GM18861 (cell line): ENCODE measurements around the gene NTM.

Source experiments
- ATAC-seq: cut with Tn5 transposase; IDR thresholded peaks from one replicate; pipeline ENCODE4 v1.9.1; 2021; ENCODE audit not compliant: unreplicated experiment

The NTM gene

GRCh38 chr11:132258875-132259274, 888.5 kb downstream of the NTM start:
- no peak for ATAC-seq

GRCh38 chr11:132260636-132261035, 890.2 kb downstream of the NTM start:
- ATAC-seq, result no peak

GRCh38 chr11:132263241-132263640, 892.8 kb downstream of the NTM start:
- ATAC-seq, result no peak

GRCh38 chr11:132263875-132264274, 893.5 kb downstream of the NTM start:
- ATAC-seq, result no peak

GRCh38 chr11:132264616-132265015, 894.2 kb downstream of the NTM start:
- ATAC-seq, result no peak

- ATAC-seq, result no peak
These were observed 908.6 kb downstream of the NTM start for GRCh38 chr11:132278801-132279574.

- no peak for ATAC-seq
These were observed 913.6 kb downstream of the NTM start for GRCh38 chr11:132284048-132284447.

GRCh38 chr11:132284611-132285010, 914.2 kb downstream of the NTM start:
- no peak for ATAC-seq

GRCh38 chr11:132285631-132286030, 915.2 kb downstream of the NTM start:
- no peak for ATAC-seq

GRCh38 chr11:132286106-132286505, 915.7 kb downstream of the NTM start:
- ATAC-seq, result no peak

GRCh38 chr11:132288036-132288435, 917.6 kb downstream of the NTM start:
- ATAC-seq, result no peak

GRCh38 chr11:132289590-132290256, 919.3 kb downstream of the NTM start:
- ATAC-seq, result no peak

- ATAC-seq, result no peak
These were observed 923.2 kb downstream of the NTM start for GRCh38 chr11:132293586-132293985.

- no peak for ATAC-seq
These were observed 926.7 kb downstream of the NTM start for GRCh38 chr11:132296946-132297610.

- no peak for ATAC-seq
These were observed 927.9 kb downstream of the NTM start for GRCh38 chr11:132298357-132298756.

- no peak for ATAC-seq
These were observed 929.9 kb downstream of the NTM start for GRCh38 chr11:132300283-132300682.

- no peak for ATAC-seq
These were observed 931.0 kb downstream of the NTM start for GRCh38 chr11:132301465-132301864.

- no peak for ATAC-seq
These were observed 931.5 kb downstream of the NTM start for GRCh38 chr11:132301900-132302299.

GRCh38 chr11:132307309-132308020, 937.0 kb downstream of the NTM start:
- ATAC-seq, result no peak

- ATAC-seq, result no peak
These were observed 940.3 kb downstream of the NTM start for GRCh38 chr11:132310390-132311375.
